Tibial artery (tissue), 4 donors: Measurements from ENCODE around the gene CARTPT.

Source experiments
- DNase-seq, 2 donors: peaks; one replicate each; pipeline ENCODE4 v3.0.0-alpha.2; 2019
- H3K27ac ChIP-seq, 2 donors: fragments of 200-600 bp; sonication (generic) in 1 of 2; 1 replicate in 1 of 2; 2 replicates in 1 of 2; pipeline ENCODE4 v1.5.1; 2018 to 2019; ENCODE audit warnings: mild to moderate bottlenecking in 1 of 2
- H3K27me3 ChIP-seq, 2 donors: fragments of 200-600 bp; sonication (generic) in 1 of 2; one replicate each; pipeline versions ENCODE4 v1.5.1 to v1.6.0; 2016 to 2019
- H3K36me3 ChIP-seq, 3 donors: fragments of 200-600 bp; sonication (generic) in 2 of 3; one replicate each; pipeline ENCODE4 v1.5.1; 2016 to 2019; ENCODE audit warnings: mild to moderate bottlenecking in 2 of 3
- H3K4me1 ChIP-seq, 4 donors: fragments of 200-600 bp; sonication (generic) in 2 of 4; 1 replicate in 3 of 4; 2 replicates in 1 of 4; pipeline ENCODE4 v1.5.1; 2016 to 2019
- H3K4me3 ChIP-seq, 2 donors: fragments of 200-600 bp; sonication (generic) in 1 of 2; 1 replicate in 1 of 2; 2 replicates in 1 of 2; pipeline ENCODE4 v1.5.1; 2018 to 2019; ENCODE audit warnings: mild to moderate bottlenecking in 2 of 2
- H3K9me3 ChIP-seq, 3 donors: fragments of 200-600 bp; sonication (generic) in 1 of 3; one replicate each; pipeline ENCODE4 v1.5.1; 2016 to 2019
- intact Hi-C: fragments of 100-400 bp; cut with DNase I; formaldehyde crosslinking; loops from one replicate; pipeline ENCODE4 v1.15.0; 2023; ENCODE audit warnings: low total_unique reads
- TF ChIP-seq, protein P1 (sequence below), 2 experiments: fragments of 200-600 bp in 1 of 2; fragments of 450-650 bp in 1 of 2; IDR thresholded peaks; one replicate each; pipeline ENCODE4 v1.5.1; 2017 to 2019; ENCODE audit warnings: antibody characterized with exemption in 2 of 2, mild to moderate bottlenecking in 1 of 2, moderate library complexity in 1 of 2

The CARTPT gene

DNA sequence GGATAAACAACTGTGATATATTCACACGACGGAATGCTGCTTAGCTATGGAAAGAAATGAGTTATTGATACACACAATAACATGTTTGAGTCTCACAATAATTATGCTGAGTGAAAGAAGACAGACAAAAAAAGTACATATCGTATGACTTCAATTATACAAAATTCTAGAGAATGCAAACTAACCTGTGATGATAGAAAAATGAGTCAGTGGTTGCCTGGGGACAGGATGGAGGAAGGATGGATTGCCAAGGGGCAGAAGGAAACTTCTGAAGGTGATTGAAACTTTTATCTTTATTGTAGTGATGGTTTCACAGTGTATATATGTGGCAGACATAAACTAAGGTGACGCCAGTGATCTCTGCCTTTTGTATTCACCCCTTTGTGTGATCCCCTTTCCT is 7.5 kb upstream of the CARTPT start:
- Histone ChIP-seq H3K27ac (no peak overlapping the region), H3K4me3 (no peak overlapping the region), H3K4me1 (no peaks in the 10 kb centered on the region), H3K36me3 (no peaks in the 10 kb centered on the region), H3K9me3 (no peaks in the 10 kb centered on the region), H3K27me3 (no peaks in the 10 kb centered on the region)
- TF ChIP-seq, protein P1, sequence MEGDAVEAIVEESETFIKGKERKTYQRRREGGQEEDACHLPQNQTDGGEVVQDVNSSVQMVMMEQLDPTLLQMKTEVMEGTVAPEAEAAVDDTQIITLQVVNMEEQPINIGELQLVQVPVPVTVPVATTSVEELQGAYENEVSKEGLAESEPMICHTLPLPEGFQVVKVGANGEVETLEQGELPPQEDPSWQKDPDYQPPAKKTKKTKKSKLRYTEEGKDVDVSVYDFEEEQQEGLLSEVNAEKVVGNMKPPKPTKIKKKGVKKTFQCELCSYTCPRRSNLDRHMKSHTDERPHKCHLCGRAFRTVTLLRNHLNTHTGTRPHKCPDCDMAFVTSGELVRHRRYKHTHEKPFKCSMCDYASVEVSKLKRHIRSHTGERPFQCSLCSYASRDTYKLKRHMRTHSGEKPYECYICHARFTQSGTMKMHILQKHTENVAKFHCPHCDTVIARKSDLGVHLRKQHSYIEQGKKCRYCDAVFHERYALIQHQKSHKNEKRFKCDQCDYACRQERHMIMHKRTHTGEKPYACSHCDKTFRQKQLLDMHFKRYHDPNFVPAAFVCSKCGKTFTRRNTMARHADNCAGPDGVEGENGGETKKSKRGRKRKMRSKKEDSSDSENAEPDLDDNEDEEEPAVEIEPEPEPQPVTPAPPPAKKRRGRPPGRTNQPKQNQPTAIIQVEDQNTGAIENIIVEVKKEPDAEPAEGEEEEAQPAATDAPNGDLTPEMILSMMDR (IDR thresholded peaks at IDR 0.05) = no peak
- intact Hi-C loops = no loop called here
- no peak for DNase-seq

DNA sequence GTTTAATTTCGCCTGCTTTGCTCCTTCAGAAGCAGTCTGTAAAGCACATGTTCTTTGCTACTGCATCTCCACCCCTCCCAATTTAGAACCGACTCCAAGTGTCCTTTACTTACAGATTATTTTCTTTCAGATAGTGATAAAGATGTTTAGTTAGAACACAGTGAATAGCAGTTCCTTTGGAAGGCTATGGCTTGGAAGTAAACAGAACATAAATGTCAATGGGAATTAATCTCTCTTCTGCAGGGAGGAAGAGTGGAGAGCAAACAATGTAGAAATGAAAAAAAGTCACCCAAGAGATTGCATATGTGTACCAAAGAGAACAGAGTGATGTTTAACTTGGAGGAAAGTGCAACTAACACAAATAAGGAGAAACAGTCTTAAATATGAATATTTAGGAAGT is 4.2 kb upstream of the CARTPT start:
- TF ChIP-seq, protein P1 (IDR thresholded peaks at IDR 0.05) = no peak
- intact Hi-C loops = no loop called here
- no peak for DNase-seq

DNA sequence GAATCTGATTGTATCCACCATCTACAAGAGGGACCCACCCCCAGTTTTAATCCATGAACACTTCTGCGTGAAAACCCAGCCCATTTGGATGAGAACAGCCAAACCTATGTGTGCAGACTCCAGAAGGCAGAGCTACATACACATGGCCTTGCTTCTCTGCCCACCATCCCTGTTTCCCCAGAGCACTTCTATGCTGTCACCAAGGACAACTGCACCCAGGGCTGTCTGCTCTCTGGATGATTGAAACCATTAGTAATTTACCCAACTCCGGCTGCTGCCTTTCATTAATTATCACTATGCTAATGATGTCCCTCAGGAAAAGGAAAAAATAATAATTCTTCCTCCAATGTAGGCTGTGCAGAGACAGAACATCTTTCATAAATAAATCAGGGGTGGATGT is 8.9 kb downstream of the CARTPT start:
- H3K36me3 ChIP-seq = no peaks in the 10 kb centered on the region
- no peak overlapping the region for H3K4me3 ChIP-seq
- DNase-seq = no peak
- H3K4me1 ChIP-seq = no peaks in the 10 kb centered on the region
- intact Hi-C loops = no loop called here
- TF ChIP-seq, protein P1 (IDR thresholded peaks at IDR 0.05) = no peak
- no peaks in the 10 kb centered on the region for H3K9me3 ChIP-seq
- peaks cover 0 to 13% of the 10 kb centered on the region in 2 donors for H3K27me3 ChIP-seq
- H3K27ac ChIP-seq = no peak overlapping the region

More for the DNA sequence above, 4.2 kb upstream of the CARTPT start:
- Histone ChIP-seq H3K4me3 (no peak overlapping the region), H3K27me3 (peaks cover 0 to 20% of the 10 kb centered on the region in 2 donors), H3K27ac (no peak overlapping the region), H3K4me1 (peaks cover 0 to 5% (median 0%) of the 10 kb centered on the region in 4 donors), H3K9me3 (no peaks in the 10 kb centered on the region), H3K36me3 (no peaks in the 10 kb centered on the region)

DNA sequence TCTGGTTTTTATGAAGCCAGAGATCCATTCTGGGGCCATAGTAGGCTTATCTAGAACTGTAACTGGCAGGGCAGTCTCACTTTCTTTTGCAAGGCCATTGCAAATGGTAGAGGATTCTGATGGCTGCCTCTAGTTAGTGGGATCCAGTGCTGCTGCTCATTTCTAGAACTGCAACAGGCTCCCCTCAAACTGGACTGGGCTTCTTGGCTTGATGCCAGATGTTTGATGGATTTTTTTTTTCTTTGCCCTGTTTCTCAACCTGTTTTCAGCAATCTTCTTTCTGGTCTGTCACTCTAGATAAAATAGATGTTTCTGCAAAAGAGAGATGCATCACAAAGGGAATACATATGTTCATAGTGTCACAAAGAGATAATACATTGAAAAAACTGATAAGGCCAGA is 11.9 kb downstream of the CARTPT start:
- no peaks in the 10 kb centered on the region for H3K4me1 ChIP-seq
- no peak for DNase-seq
- H3K4me3 ChIP-seq = no peak overlapping the region
- H3K36me3 ChIP-seq = no peaks in the 10 kb centered on the region
- TF ChIP-seq, protein P1 (IDR thresholded peaks at IDR 0.05) = no peak
- H3K27ac ChIP-seq = no peak overlapping the region
- intact Hi-C loops = no loop called here
- no peaks in the 10 kb centered on the region for H3K9me3 ChIP-seq
- peaks cover 0 to 7% of the 10 kb centered on the region in 2 donors for H3K27me3 ChIP-seq

DNA sequence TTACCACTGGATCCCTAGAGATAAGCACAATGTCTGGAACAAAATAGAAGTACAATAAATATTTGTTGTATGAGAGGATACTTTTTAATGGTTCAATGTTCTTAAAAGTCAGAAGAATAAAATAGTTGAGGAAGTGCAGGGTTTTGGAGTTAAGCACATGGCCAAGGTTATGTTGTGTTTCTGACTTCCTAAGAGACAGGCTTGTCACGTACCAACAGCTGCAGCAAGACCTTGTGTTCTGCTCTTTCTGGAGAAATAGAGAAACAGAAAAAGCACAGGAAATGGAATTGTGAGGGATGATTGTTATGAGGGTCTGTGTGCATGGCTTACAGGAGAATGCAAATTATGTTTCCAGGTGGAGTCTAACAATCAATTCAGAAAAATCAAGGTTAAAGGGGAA is 12.9 kb downstream of the CARTPT start:
- H3K4me3 ChIP-seq = no peak overlapping the region
- peaks cover 0 to 3% of the 10 kb centered on the region in 2 donors for H3K27me3 ChIP-seq
- H3K27ac ChIP-seq = no peak overlapping the region
- no peaks in the 10 kb centered on the region for H3K9me3 ChIP-seq
- intact Hi-C loops = no loop called here
- no peaks in the 10 kb centered on the region for H3K36me3 ChIP-seq
- no peaks in the 10 kb centered on the region for H3K4me1 ChIP-seq
- TF ChIP-seq, protein P1 (IDR thresholded peaks at IDR 0.05) = no peak
- no peak for DNase-seq

DNA sequence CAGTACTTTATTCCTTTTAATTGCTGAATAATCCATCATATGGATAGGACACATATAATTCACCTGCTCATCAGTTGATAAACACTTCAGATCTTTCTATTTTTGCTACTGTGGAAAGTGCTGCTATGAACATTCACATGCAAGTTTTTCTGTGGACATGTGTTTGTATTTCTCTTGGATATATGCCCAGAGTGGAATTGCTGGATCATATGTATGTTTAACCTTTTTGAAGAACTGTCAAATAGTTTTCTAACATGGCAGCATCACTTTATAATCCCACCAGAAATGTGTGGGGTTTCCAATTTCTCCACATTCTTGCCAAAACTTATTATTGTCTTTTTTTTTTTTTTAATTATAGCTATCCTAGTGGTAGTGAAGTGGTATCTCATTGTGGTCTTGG is 15.1 kb downstream of the CARTPT start:
- Histone ChIP-seq H3K27ac (no peak overlapping the region), H3K27me3 (no peaks in the 10 kb centered on the region), H3K9me3 (no peaks in the 10 kb centered on the region), H3K4me3 (no peak overlapping the region), H3K4me1 (no peaks in the 10 kb centered on the region), H3K36me3 (no peaks in the 10 kb centered on the region)
- intact Hi-C loops = no loop called here
- no peak for DNase-seq
- TF ChIP-seq, protein P1 (IDR thresholded peaks at IDR 0.05) = no peak
